MCF 10A (cell line): ENCODE measurements around the gene FAXDC2. TPM values are rescaled to one million over a fixed set of nuclear protein-coding genes. Genes with fewer than 3 reads are reported as not detected.

Source experiments
- BruUV-seq: library from RNA; stranded (reverse); fragments of 400-500 nt; replicated peaks from 2 replicates; lab custom pipeline; 2021; lab: Mats Ljungman, UMichigan
- CTCF ChIA-PET: fragments of 300-600 bp; sonication (Branson Sonifier 250); formaldehyde crosslinking; extraction: SDS; loops from one replicate; lab custom pipeline; 2021; ENCODE audit warnings: antibody characterized with exemption, inconsistent platforms; lab: Yijun Ruan, JAX
- POLR2A ChIA-PET: fragments of 300-600, 350-650 bp; sonication (Branson Sonifier 250); formaldehyde crosslinking; extraction: SDS; loops from one replicate; lab custom pipeline; 2020; ENCODE audit warnings: antibody characterized with exemption, inconsistent platforms; lab: Yijun Ruan, JAX
- DNase-seq: peaks from one replicate; pipeline ENCODE4 v3.0.0-alpha.2; 2018; ENCODE audit not compliant: unreplicated experiment
- H3K27ac Mint-ChIP-seq: one replicate; pipeline ENCODE4 v1.8.0; 2022; ENCODE audit warnings: mild to moderate bottlenecking, low read depth, mixed read lengths; ENCODE audit not compliant: unreplicated experiment
- H3K27me3 Mint-ChIP-seq: one replicate; pipeline ENCODE4 v1.8.0; 2022; ENCODE audit warnings: mixed read lengths; ENCODE audit not compliant: insufficient read depth, unreplicated experiment
- H3K36me3 Mint-ChIP-seq: one replicate; pipeline ENCODE4 v1.8.0; 2022; ENCODE audit warnings: mild to moderate bottlenecking, moderate library complexity, mixed read lengths; ENCODE audit not compliant: insufficient read depth, unreplicated experiment
- H3K4me1 Mint-ChIP-seq: one replicate; pipeline ENCODE4 v1.8.0; 2022; ENCODE audit warnings: mixed read lengths; ENCODE audit not compliant: insufficient read depth, unreplicated experiment
- H3K4me3 Mint-ChIP-seq: one replicate; pipeline ENCODE4 v1.8.0; 2022; ENCODE audit warnings: mild to moderate bottlenecking, moderate library complexity, mixed read lengths; ENCODE audit not compliant: unreplicated experiment
- H3K9me3 Mint-ChIP-seq: one replicate; pipeline ENCODE4 v1.8.0; 2022; ENCODE audit warnings: mixed read lengths; ENCODE audit not compliant: unreplicated experiment
- CTCF ChIP-seq: fragments of 200-600 bp; IDR thresholded peaks from one replicate; pipeline ENCODE4 v1.8.0; 2022; ENCODE audit warnings: antibody characterized with exemption, mild to moderate bottlenecking; ENCODE audit not compliant: unreplicated experiment
- intact Hi-C: fragments of 100-400 bp; cut with micrococcal nuclease; formaldehyde crosslinking; loops from 2 replicates; pipeline ENCODE4 v1.14.1; 2022
- total RNA-seq: library from RNA; stranded (reverse); gene quantifications from 2 replicates; pipeline ENCODE4 v1.2.3, GENCODE V29; 2022

Gene FAXDC2
- total RNA-seq, 1 experiment from 2014 or later = 2.1 TPM

GRCh38 chr5:154780128-154780527, 70.3 kb downstream of the FAXDC2 start:
- ChIA-PET POLR2A (interaction anchor here (0.6 to 3.0 kb wide), 6 partner anchors 9 to 22 kb away, joined by 3 to 11 read pairs (median 5); no protein-coding TSS in a partner anchor), CTCF (interaction anchor here (0.8 to 4.0 kb wide), 7 partner anchors 10 to 137 kb away, joined by 3 to 17 read pairs (median 4); no protein-coding TSS in a partner anchor)
- BruUV-seq = no TSS peak
- no peak for DNase-seq
- Mint-ChIP-seq H3K36me3 (peaks cover 34% of the 10 kb centered on the region), H3K4me3 (no peak overlapping the region), H3K27ac (no peak overlapping the region), H3K27me3 (no peaks in the 10 kb centered on the region), H3K9me3 (no peaks in the 10 kb centered on the region), H3K4me1 (peaks cover 38% of the 10 kb centered on the region)
- no peak for TF ChIP-seq CTCF
- intact Hi-C loops = no loop called here

- Mint-ChIP-seq H3K27ac (peak overlapping the region; percentile 49), H3K4me1 (peaks cover 36% of the 10 kb centered on the region), H3K36me3 (peaks cover 39% of the 10 kb centered on the region), H3K4me3 (peak overlapping the region; percentile 10), H3K9me3 (no peaks in the 10 kb centered on the region), H3K27me3 (no peaks in the 10 kb centered on the region)
- BruUV-seq = no TSS peak
- intact Hi-C loops = no loop called here
- ChIA-PET CTCF (interaction anchor here (0.7 to 1.8 kb wide), 4 partner anchors 10 to 126 kb away, joined by 3 to 5 read pairs (median 4); no protein-coding TSS in a partner anchor), POLR2A (interaction anchor here (1.2 to 3.1 kb wide), 8 partner anchors 10 to 87 kb away, joined by 3 to 19 read pairs (median 5); partner anchors contain the start of gene CNOT8)
- TF ChIP-seq CTCF = no peak
- peak; percentile 94 for DNase-seq
Measured at GRCh38 chr5:154779105-154779504, 71.3 kb downstream of the FAXDC2 start.

- TF ChIP-seq CTCF = no peak
- Mint-ChIP-seq H3K27me3 (no peaks in the 10 kb centered on the region), H3K4me3 (no peak overlapping the region), H3K36me3 (peaks cover 41% of the 10 kb centered on the region), H3K27ac (no peak overlapping the region), H3K9me3 (no peaks in the 10 kb centered on the region), H3K4me1 (peaks cover 36% of the 10 kb centered on the region)
- intact Hi-C loops = no loop called here
- no TSS peak for BruUV-seq
- peak; percentile 56 for DNase-seq
- ChIA-PET POLR2A (interaction anchor here (0.6 to 3.1 kb wide), 16 partner anchors 9 to 629 kb away, joined by 3 to 19 read pairs (median 3); partner anchors contain the start of gene CNOT8), CTCF (interaction anchor here (1.0 to 1.8 kb wide), 8 partner anchors 9 to 128 kb away, joined by 3 to 9 read pairs (median 4); no protein-coding TSS in a partner anchor)
Measured at GRCh38 chr5:154778534-154778933, 71.9 kb downstream of the FAXDC2 start.

GRCh38 chr5:154776167-154776566, 74.2 kb downstream of the FAXDC2 start:
- intact Hi-C loops = no loop called here
- POLR2A ChIA-PET = interaction anchor here (0.7 to 1.4 kb wide), 4 partner anchors 15 to 126 kb away, joined by 3 to 5 read pairs (median 4); no protein-coding TSS in a partner anchor

More at GRCh38 chr5:154776167-154776566, 74.2 kb downstream of the FAXDC2 start:
- BruUV-seq = no TSS peak
- no peak for TF ChIP-seq CTCF
- Mint-ChIP-seq H3K27ac (peak overlapping the region; percentile 18), H3K9me3 (no peaks in the 10 kb centered on the region), H3K4me3 (no peak overlapping the region), H3K4me1 (peaks cover 39% of the 10 kb centered on the region), H3K27me3 (no peaks in the 10 kb centered on the region), H3K36me3 (peaks cover 32% of the 10 kb centered on the region)
- CTCF ChIA-PET = interaction anchor here (1.6 to 1.8 kb wide), 2 partner anchors 9 to 15 kb away, joined by 6 to 7 read pairs; no protein-coding TSS in a partner anchor
- no peak for DNase-seq
